GM13977 (cell line): ENCODE data around the gene LMCD1.

Experiments used
- DNase-seq: peaks from one replicate; pipeline ENCODE4 v3.0.0; 2012; ENCODE audit warnings: low spot score
- CTCF ChIP-seq: IDR thresholded peaks from 2 replicates; pipeline ENCODE4 v1.5.1; 2012; ENCODE audit warnings: mild to moderate bottlenecking, control low read depth; ENCODE audit not compliant: insufficient read depth; ENCODE audit errors: extremely low read depth, missing control alignments
- in situ Hi-C: fragments of 300-500 bp; cut with MboI; formaldehyde crosslinking; loops from one replicate; pipeline ENCODE4 v1.12.0; 2022; ENCODE audit warnings: low sequenced_read_pairs, low pct_unique_long_range_greater_than_20kb, mixed read lengths, inconsistent platforms; ENCODE audit not compliant: unreplicated experiment

The LMCD1 gene

GRCh38 chr3:8559351-8559750 is 57.7 kb downstream of the LMCD1 start:
- no peak for TF ChIP-seq CTCF
- in situ Hi-C loops = no loop called here
- no peak for DNase-seq

GRCh38 chr3:8560366-8561007 is 58.9 kb downstream of the LMCD1 start:
- DNase-seq = no peak
- no peak for TF ChIP-seq CTCF
- in situ Hi-C loops = no loop called here

- in situ Hi-C loops = no loop called here
These were observed 59.7 kb downstream of the LMCD1 start for GRCh38 chr3:8561370-8561769.

GRCh38 chr3:8562081-8562595 is 60.5 kb downstream of the LMCD1 start:
- DNase-seq = no peak
- in situ Hi-C loops = no loop called here
- no peak for TF ChIP-seq CTCF

More at GRCh38 chr3:8561370-8561769, 59.7 kb downstream of the LMCD1 start:
- DNase-seq = no peak
- TF ChIP-seq CTCF = no peak

- no peak for TF ChIP-seq CTCF
- in situ Hi-C loops = no loop called here
- DNase-seq = no peak
These were observed 61.5 kb downstream of the LMCD1 start for GRCh38 chr3:8563146-8563545.

- no peak for DNase-seq
- TF ChIP-seq CTCF = no peak
- in situ Hi-C loops = no loop called here
These were observed 62.0 kb downstream of the LMCD1 start for GRCh38 chr3:8563597-8563996.

- in situ Hi-C loops = no loop called here
- DNase-seq = no peak
These were observed 63.8 kb downstream of the LMCD1 start for GRCh38 chr3:8565376-8565775.

More at GRCh38 chr3:8565376-8565775, 63.8 kb downstream of the LMCD1 start:
- no peak for TF ChIP-seq CTCF
